H1 (cell line): ENCODE data around the gene DIAPH2. TPM values are rescaled to one million over a fixed set of nuclear protein-coding genes. Genes with fewer than 3 reads are reported as not detected.

ENCODE experiments used
- CTCF ChIA-PET: fragments of 300-600 bp; sonication (Branson Sonifier 250); formaldehyde crosslinking; loops from one replicate; lab custom pipeline; 2021; ENCODE audit not compliant: partially characterized antibody; lab: Charles Lee
- POLR2A ChIA-PET: fragments of 300-600 bp; sonication (Branson Sonifier 250); formaldehyde crosslinking; loops from one replicate; lab custom pipeline; 2021; ENCODE audit warnings: inconsistent platforms; ENCODE audit not compliant: partially characterized antibody; lab: Charles Lee
- DNase-seq, 2 experiments: peaks; one replicate each; pipeline versions ENCODE4 v3.0.0 to v3.0.0-alpha.2; 2010 to 2022; ENCODE audit warnings: low spot score in 2 of 2, low read depth in 1 of 2, mixed read lengths in 1 of 2
- FAIRE-seq: peaks from 2 replicates; lab custom pipeline; 2011; peaks lifted over from hg19 to GRCh38; lab: Jason Lieb, UNC
- H2AFZ ChIP-seq: 2 replicates; pipeline ENCODE4 v1.8.1; 2012; ENCODE audit warnings: low read length, inconsistent platforms
- H2AK5ac ChIP-seq: 2 replicates; pipeline ENCODE4 v1.6.1; 2013; ENCODE audit warnings: low read depth, low read length
- H2BK120ac ChIP-seq: replicated peaks from 2 replicates; pipeline ENCODE3; 2013; ENCODE audit warnings: low read depth, low read length, inconsistent platforms
- H2BK12ac ChIP-seq: 2 replicates; pipeline ENCODE4 v1.6.1; 2013; ENCODE audit warnings: low read depth, low read length
- H2BK15ac ChIP-seq: 2 replicates; pipeline ENCODE4 v1.6.1; 2013; ENCODE audit warnings: low read length
- H2BK20ac ChIP-seq: 2 replicates; pipeline ENCODE4 v1.6.1; 2013; ENCODE audit warnings: low read length
- H2BK5ac ChIP-seq: 2 replicates; pipeline ENCODE4 v1.6.1; 2013; ENCODE audit warnings: low read depth, low read length
- H3K14ac ChIP-seq: 2 replicates; pipeline ENCODE4 v1.6.1; 2013; ENCODE audit warnings: inconsistent platforms; ENCODE audit not compliant: insufficient read length
- H3K18ac ChIP-seq: 2 replicates; pipeline ENCODE4 v1.6.1; 2013; ENCODE audit warnings: low read length; ENCODE audit errors: extremely low read depth
- H3K23ac ChIP-seq: 2 replicates; pipeline ENCODE4 v1.6.1; 2013; ENCODE audit warnings: inconsistent platforms; ENCODE audit not compliant: insufficient read length
- H3K23me2 ChIP-seq: 2 replicates; pipeline ENCODE4 v1.6.1; 2013; ENCODE audit warnings: low read depth, low read length
- H3K27ac ChIP-seq: 2 replicates; pipeline ENCODE4 v1.6.1; 2011; ENCODE audit warnings: low read depth, low read length, inconsistent platforms
- H3K27me3 ChIP-seq, 4 experiments: replicated peaks in 1 of 4; 1 replicate in 1 of 4; 2 replicates in 3 of 4; pipeline versions ENCODE4 v1.6.1 to v1.8.1; 2011 to 2013; ENCODE audit warnings: low read length in 3 of 4, mild to moderate bottlenecking in 3 of 4, inconsistent platforms in 2 of 4, mixed read lengths in 2 of 4, moderate library complexity in 1 of 4; ENCODE audit not compliant: control insufficient read depth in 3 of 4, insufficient read depth in 3 of 4; ENCODE audit errors: extremely low read depth in 1 of 4
- H3K36me3 ChIP-seq, 4 experiments: 2 replicates each; pipeline versions ENCODE4 v1.6.1 to v1.8.1; 2011 to 2013; ENCODE audit warnings: mild to moderate bottlenecking in 4 of 4, low read length in 3 of 4, moderate library complexity in 2 of 4, control low read depth in 1 of 4, inconsistent platforms in 1 of 4; ENCODE audit not compliant: insufficient read depth in 4 of 4, control insufficient read depth in 2 of 4
- H3K4ac ChIP-seq: replicated peaks from 2 replicates; pipeline ENCODE3; 2013; ENCODE audit warnings: low read length, low read depth, mixed read lengths, inconsistent platforms; ENCODE audit not compliant: insufficient read length
- H3K4me1 ChIP-seq, 4 experiments: replicated peaks in 1 of 4; 1 replicate in 1 of 4; 2 replicates in 3 of 4; pipeline versions ENCODE4 v1.6.1 to v1.8.1; 2011 to 2013; ENCODE audit warnings: low read length in 3 of 4, inconsistent platforms in 2 of 4, mixed read lengths in 1 of 4; ENCODE audit not compliant: insufficient read depth in 4 of 4, control insufficient read depth in 3 of 4
- H3K4me2 ChIP-seq, 2 experiments: 2 replicates each; pipeline versions ENCODE4 v1.6.1 to v1.8.1; 2011 to 2013; ENCODE audit warnings: low read depth in 2 of 2, low read length in 2 of 2, control low read depth in 1 of 2, inconsistent platforms in 1 of 2, mild to moderate bottlenecking in 1 of 2; ENCODE audit not compliant: insufficient read depth in 1 of 2
- H3K4me3 ChIP-seq, 4 experiments: fragments of 200-600, 300-600 bp in 1 of 4; sonication (generic), shearing (Covaris generic), sonication (Bioruptor Twin) in 1 of 4; 2 replicates each; pipeline versions ENCODE4 v1.5.1 to v1.8.1; 2011 to 2016; ENCODE audit warnings: low read length in 4 of 4, low read depth in 3 of 4, control low read depth in 2 of 4, inconsistent platforms in 2 of 4, mild to moderate bottlenecking in 2 of 4, mixed read lengths in 1 of 4, moderate library complexity in 1 of 4; ENCODE audit not compliant: insufficient read depth in 2 of 4; ENCODE audit errors: extremely low read depth in 1 of 4
- H3K56ac ChIP-seq: replicated peaks from 2 replicates; pipeline ENCODE3; 2013; ENCODE audit warnings: low read depth, mild to moderate bottlenecking, mixed read lengths, low read length, inconsistent platforms; ENCODE audit not compliant: insufficient read length
- H3K79me1 ChIP-seq: 2 replicates; pipeline ENCODE4 v1.6.1; 2013; ENCODE audit warnings: low read depth, low read length, control low read depth
- H3K79me2 ChIP-seq, 2 experiments: 2 replicates each; pipeline versions ENCODE4 v1.6.1 to v1.8.1; 2012 to 2013; ENCODE audit warnings: low read length in 2 of 2, mild to moderate bottlenecking in 2 of 2, inconsistent platforms in 1 of 2; ENCODE audit not compliant: insufficient read depth in 2 of 2, control insufficient read depth in 1 of 2
- H3K9ac ChIP-seq, 4 experiments: replicated peaks in 1 of 4; 1 replicate in 1 of 4; 2 replicates in 3 of 4; pipeline versions ENCODE4 v1.6.1 to v1.8.1; 2011 to 2013; ENCODE audit warnings: low read depth in 3 of 4, low read length in 3 of 4, control low read depth in 2 of 4, mild to moderate bottlenecking in 2 of 4, moderate library complexity in 2 of 4, inconsistent platforms in 1 of 4; ENCODE audit errors: extremely low read depth in 1 of 4
- H3K9me3 ChIP-seq, 2 experiments: 2 replicates each; pipeline versions ENCODE4 v1.6.1 to v1.8.1; 2012 to 2013; ENCODE audit warnings: mild to moderate bottlenecking in 2 of 2, moderate library complexity in 2 of 2, control low read depth in 1 of 2, inconsistent platforms in 1 of 2, low read depth in 1 of 2, low read length in 1 of 2, mixed read lengths in 1 of 2; ENCODE audit not compliant: insufficient read depth in 2 of 2
- H4K20me1 ChIP-seq, 2 experiments: replicated peaks in 1 of 2; 2 replicates each; pipeline versions ENCODE3 to v1.8.1; 2011 to 2013; ENCODE audit warnings: inconsistent platforms in 2 of 2, low read length in 2 of 2, mild to moderate bottlenecking in 1 of 2; ENCODE audit not compliant: insufficient read depth in 2 of 2, control insufficient read depth in 1 of 2
- H4K5ac ChIP-seq: 2 replicates; pipeline ENCODE4 v1.6.1; 2013; ENCODE audit warnings: low read length, low read depth, mixed read lengths, inconsistent platforms; ENCODE audit not compliant: insufficient read length
- H4K8ac ChIP-seq: 2 replicates; pipeline ENCODE4 v1.8.0; 2013; ENCODE audit warnings: mild to moderate bottlenecking, moderate library complexity, low read length, inconsistent platforms; ENCODE audit not compliant: insufficient read depth; ENCODE audit errors: extremely low read depth
- H4K91ac ChIP-seq: replicated peaks from 2 replicates; pipeline ENCODE3; 2013; ENCODE audit warnings: low read length, mixed read lengths, inconsistent platforms; ENCODE audit not compliant: insufficient read length
- ASH2L ChIP-seq: fragments of 200-600, 300-600 bp; sonication (generic); IDR thresholded peaks from one replicate; pipeline ENCODE4 v1.7.1; 2017; ENCODE audit warnings: low read length
- CEBPB ChIP-seq: IDR thresholded peaks from 2 replicates; pipeline ENCODE4 v1.6.1; 2012; ENCODE audit warnings: low read depth, low read length
- CTBP2 ChIP-seq: IDR thresholded peaks from 2 replicates; pipeline ENCODE4 v1.7.0; 2011; ENCODE audit warnings: borderline replicate concordance, mild to moderate bottlenecking, moderate library complexity, mixed read lengths, low read length; ENCODE audit not compliant: insufficient read depth, insufficient read length
- GTF2F1 ChIP-seq: IDR thresholded peaks from 2 replicates; pipeline ENCODE4 v1.6.1; 2012; ENCODE audit warnings: low read depth, low read length, improper control_type of control experiment, borderline replicate concordance
- RBBP5 ChIP-seq: IDR thresholded peaks from 2 replicates; pipeline ENCODE4 v1.7.1; 2012; ENCODE audit warnings: low read depth, mild to moderate bottlenecking, inconsistent platforms, low read length, moderate library complexity, borderline replicate concordance
- SIRT6 ChIP-seq: IDR thresholded peaks from one replicate; pipeline ENCODE4 v1.7.1; 2012; ENCODE audit warnings: low read length, inconsistent platforms
- SP2 ChIP-seq: IDR thresholded peaks from 2 replicates; pipeline ENCODE4 v1.6.1; 2012; ENCODE audit warnings: mild to moderate bottlenecking, low read length, inconsistent platforms
- TCF12 ChIP-seq: IDR thresholded peaks from 2 replicates; pipeline ENCODE4 v1.6.1; 2011; ENCODE audit warnings: low read depth, mild to moderate bottlenecking, low read length
- WGBS, 2 experiments: shearing (Covaris generic) in 1 of 2; methylation state at CpG; one replicate each; pipeline versions ENCODE4 v1.1.6 to v1.1.7; 2013 to 2015; ENCODE audit warnings: low lambda C conversion rate in 2 of 2, mixed read lengths in 2 of 2, inconsistent platforms in 1 of 2, low coverage in 1 of 2, missing lambda C conversion rate in 1 of 2; ENCODE audit not compliant: insufficient replicate concordance in 2 of 2, insufficient coverage in 1 of 2, insufficient read length in 1 of 2; ENCODE audit errors: extremely low coverage in 1 of 2, missing lambda C conversion rate in 1 of 2; 5-methylcytosine and 5-hydroxymethylcytosine counted together
- polyA plus RNA-seq, 7 experiments: library from polyadenylated mRNA; depleted of rRNA in 3 of 7; stranded (reverse) in 5 of 7; unstranded in 2 of 7; fragments of >200 nt in 5 of 7; fragments of 200-250 nt in 2 of 7; gene quantifications; 1 replicate in 5 of 7; 2 replicates in 1 of 7; 4 replicates in 1 of 7; pipeline versions ENCODE4 v1.2.1 to v1.2.3, GENCODE V29; 2011 to 2013; ENCODE audit warnings: missing spikeins in 2 of 7, mixed read lengths in 2 of 7
- total RNA-seq: library from RNA; stranded (reverse); fragmentation: NEBNext Ultra II Directional; extraction: Animal tissue kit (Norgen Biotek cat#: 25700); gene quantifications from 2 replicates; pipeline ENCODE4 v1.2.1, GENCODE V29; 2021
- TF ChIP-seq, protein P1 (sequence below): IDR thresholded peaks from 2 replicates; pipeline ENCODE4 v1.6.1; 2012; ENCODE audit warnings: inconsistent platforms
- TF ChIP-seq, protein P2 (sequence below): IDR thresholded peaks from 2 replicates; pipeline ENCODE4 v1.6.1; 2011; ENCODE audit warnings: low read depth, mild to moderate bottlenecking, low read length; ENCODE audit not compliant: insufficient read depth

DIAPH2 gene
- total and polyA plus RNA-seq, 2 of the 8 experiments (the other 6 are each of a cell fraction or from before 2014, with no cell fraction given) = 4.4 to 24.3 TPM

DNA sequence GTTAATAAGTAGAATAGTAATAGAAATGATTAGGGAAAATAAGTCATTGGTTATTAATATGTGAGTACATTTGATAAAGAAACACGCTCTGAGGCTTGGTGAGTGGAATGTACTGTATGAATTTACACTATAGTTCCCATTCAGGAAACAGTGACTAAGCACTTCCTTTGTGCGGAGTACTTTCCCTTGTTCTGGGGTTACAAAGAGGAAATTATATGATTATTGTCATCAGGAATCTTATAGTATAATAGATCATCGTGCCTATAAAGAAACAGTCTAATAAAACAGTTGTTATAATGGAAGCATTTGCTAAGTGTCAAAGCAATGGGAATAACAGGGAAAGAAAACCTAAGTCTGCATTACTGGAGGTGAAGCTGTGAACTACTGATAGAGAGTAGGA is 337.0 kb downstream of the DIAPH2 start:
- Histone ChIP-seq H3K4me3 (no peak overlapping the region), H3K9ac (no peak overlapping the region), H2BK120ac (no peak overlapping the region), H3K4me2 (no peak overlapping the region), H3K36me3 (no peaks in the 10 kb centered on the region), H3K27me3 (no peaks in the 10 kb centered on the region), H3K79me2 (no peaks in the 10 kb centered on the region), H3K4me1 (peaks cover 0 to 2% (median 0%) of the 10 kb centered on the region in 4 experiments; a peak in 1 of 7 replicates), H3K27ac (no peak overlapping the region), H2BK20ac (no peak overlapping the region), H4K91ac (no peak overlapping the region), H2AK5ac (no peak overlapping the region), H4K20me1 (no peaks in the 10 kb centered on the region), H3K56ac (no peak overlapping the region), H2BK15ac (no peak overlapping the region)
- WGBS, 2 experiments = 98% methylated on average over 3 of the region's 3 CpGs; no CpG with 5 or more reads in 1 of the 2 experiments
- FAIRE-seq (no peak), DNase-seq (no peak)
- TF ChIP-seq, protein P1, sequence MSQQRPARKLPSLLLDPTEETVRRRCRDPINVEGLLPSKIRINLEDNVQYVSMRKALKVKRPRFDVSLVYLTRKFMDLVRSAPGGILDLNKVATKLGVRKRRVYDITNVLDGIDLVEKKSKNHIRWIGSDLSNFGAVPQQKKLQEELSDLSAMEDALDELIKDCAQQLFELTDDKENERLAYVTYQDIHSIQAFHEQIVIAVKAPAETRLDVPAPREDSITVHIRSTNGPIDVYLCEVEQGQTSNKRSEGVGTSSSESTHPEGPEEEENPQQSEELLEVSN = no peak
- TF ChIP-seq, protein P2, sequence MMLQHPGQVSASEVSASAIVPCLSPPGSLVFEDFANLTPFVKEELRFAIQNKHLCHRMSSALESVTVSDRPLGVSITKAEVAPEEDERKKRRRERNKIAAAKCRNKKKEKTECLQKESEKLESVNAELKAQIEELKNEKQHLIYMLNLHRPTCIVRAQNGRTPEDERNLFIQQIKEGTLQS = no peak
- TF ChIP-seq SP2 (no peak), SIRT6 (no peak), TCF12 (no peak), RBBP5 (no peak), CEBPB (no peak), ASH2L (no peak), GTF2F1 (no peak), CTBP2 (no peak)
- TF ChIP-seq, all 59 proteins: peak for 0
- ChIA-PET CTCF (no interaction called here), POLR2A (no interaction called here)
- Histone ChIP-seq H3K79me1 (no peaks in the 10 kb centered on the region), H3K9me3 (no peaks in the 10 kb centered on the region), H3K4ac (no peak overlapping the region), H3K18ac (no peak overlapping the region), H3K14ac (no peak overlapping the region), H2BK5ac (no peak overlapping the region), H2BK12ac (no peak overlapping the region), H2AFZ (no peak overlapping the region), H3K23ac (no peak overlapping the region), H4K8ac (no peak overlapping the region), H3K23me2 (no peaks in the 10 kb centered on the region), H4K5ac (no peak overlapping the region)
